Measurements from ENCODE around the gene GADD45B. TPM values are rescaled to one million over a fixed set of nuclear protein-coding genes. Genes with fewer than 3 reads are reported as not detected.

Gene GADD45B
- total RNA-seq, 1 donor from 2014 or later = 31.1 TPM

DNA sequence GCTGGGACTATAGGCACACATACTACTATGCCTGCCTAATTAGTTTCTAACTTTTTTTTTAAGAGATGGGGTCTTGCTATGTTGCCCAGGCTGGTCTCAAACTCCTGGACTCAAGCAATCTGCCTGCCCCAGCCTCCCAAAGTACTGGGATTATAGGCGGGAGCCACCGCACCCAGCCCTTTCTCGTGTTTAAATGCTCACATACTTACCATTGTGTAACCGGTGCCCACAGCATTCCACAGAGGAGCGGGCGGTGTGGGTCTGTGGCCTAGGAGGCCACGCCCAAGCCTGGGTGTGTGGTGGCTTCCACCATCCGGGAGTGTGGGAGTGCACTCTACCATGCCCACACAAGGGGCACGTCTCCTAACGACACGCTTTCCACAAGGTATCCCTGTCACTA is 26.9 kb upstream of the GADD45B start:
- Mint-ChIP-seq H3K9me3 (no peaks in the 10 kb centered on the region), H3K27me3 (no peaks in the 10 kb centered on the region), H3K4me3 (no peak overlapping the region), H3K4me1 (ENCODE audit: unreplicated experiment) (peaks cover 4% of the 10 kb centered on the region), H3K36me3 (no peaks in the 10 kb centered on the region), H3K27ac (no peak overlapping the region)
- no peak for DNase-seq (ENCODE audit: extremely low spot score, unreplicated experiment)
- TF ChIP-seq, protein P1, sequence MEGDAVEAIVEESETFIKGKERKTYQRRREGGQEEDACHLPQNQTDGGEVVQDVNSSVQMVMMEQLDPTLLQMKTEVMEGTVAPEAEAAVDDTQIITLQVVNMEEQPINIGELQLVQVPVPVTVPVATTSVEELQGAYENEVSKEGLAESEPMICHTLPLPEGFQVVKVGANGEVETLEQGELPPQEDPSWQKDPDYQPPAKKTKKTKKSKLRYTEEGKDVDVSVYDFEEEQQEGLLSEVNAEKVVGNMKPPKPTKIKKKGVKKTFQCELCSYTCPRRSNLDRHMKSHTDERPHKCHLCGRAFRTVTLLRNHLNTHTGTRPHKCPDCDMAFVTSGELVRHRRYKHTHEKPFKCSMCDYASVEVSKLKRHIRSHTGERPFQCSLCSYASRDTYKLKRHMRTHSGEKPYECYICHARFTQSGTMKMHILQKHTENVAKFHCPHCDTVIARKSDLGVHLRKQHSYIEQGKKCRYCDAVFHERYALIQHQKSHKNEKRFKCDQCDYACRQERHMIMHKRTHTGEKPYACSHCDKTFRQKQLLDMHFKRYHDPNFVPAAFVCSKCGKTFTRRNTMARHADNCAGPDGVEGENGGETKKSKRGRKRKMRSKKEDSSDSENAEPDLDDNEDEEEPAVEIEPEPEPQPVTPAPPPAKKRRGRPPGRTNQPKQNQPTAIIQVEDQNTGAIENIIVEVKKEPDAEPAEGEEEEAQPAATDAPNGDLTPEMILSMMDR (conservative IDR thresholded peaks at IDR 0.05) = no peak

DNA sequence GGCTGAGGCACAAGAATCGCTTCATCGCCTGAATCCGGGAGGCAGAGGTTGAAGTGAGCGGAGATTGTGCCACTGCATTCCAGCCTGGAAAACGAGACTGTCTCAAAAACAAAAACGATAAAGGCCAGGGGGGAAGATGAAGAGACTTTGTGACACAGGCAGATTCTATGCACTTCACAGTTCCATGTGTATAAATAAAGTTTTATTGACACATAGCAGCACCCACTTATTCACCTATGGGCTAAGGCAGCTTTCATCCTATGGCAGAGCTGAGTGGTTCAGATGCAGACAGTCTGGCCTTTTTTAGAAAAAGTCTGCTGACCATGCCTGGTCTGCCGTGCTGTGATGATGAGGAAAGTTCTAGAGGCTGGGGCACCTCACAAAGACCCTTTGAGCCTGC is 24.8 kb upstream of the GADD45B start:
- Mint-ChIP-seq H3K9me3 (no peaks in the 10 kb centered on the region), H3K27ac (no peak overlapping the region), H3K4me3 (no peak overlapping the region), H3K27me3 (no peaks in the 10 kb centered on the region), H3K4me1 (ENCODE audit: unreplicated experiment) (peaks cover 9% of the 10 kb centered on the region), H3K36me3 (no peaks in the 10 kb centered on the region)
- TF ChIP-seq, protein P1 (conservative IDR thresholded peaks at IDR 0.05) = no peak
- no peak for DNase-seq (ENCODE audit: extremely low spot score, unreplicated experiment)

DNA sequence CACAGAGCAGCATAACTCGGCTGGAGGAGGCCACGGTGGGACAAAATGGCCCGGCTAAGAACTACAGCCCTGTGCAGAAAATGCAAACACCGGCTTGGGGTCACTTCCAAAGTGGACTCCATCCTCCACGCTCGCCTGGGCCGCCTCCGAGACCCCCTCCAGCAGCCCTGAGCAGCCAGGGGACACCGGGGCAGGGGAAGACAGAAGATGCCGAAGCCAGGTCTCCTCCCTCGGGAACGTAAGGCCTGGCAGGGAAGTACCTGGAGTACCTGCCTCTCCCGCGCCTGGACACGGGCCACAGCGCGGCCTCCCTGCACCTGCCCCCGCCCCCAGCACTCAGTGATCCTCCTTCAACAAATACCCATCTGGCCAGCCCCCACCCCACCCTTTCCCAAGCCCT is 24.2 kb upstream of the GADD45B start:
- H3K4me3 Mint-ChIP-seq = no peak overlapping the region
- no peaks in the 10 kb centered on the region for H3K9me3 Mint-ChIP-seq
- no peaks in the 10 kb centered on the region for H3K27me3 Mint-ChIP-seq
- TF ChIP-seq, protein P1 (conservative IDR thresholded peaks at IDR 0.05) = no peak
- peaks cover 6% of the 10 kb centered on the region for H3K4me1 Mint-ChIP-seq (ENCODE audit: unreplicated experiment)
- H3K27ac Mint-ChIP-seq = no peak overlapping the region
- H3K36me3 Mint-ChIP-seq = no peaks in the 10 kb centered on the region
- DNase-seq (ENCODE audit: extremely low spot score, unreplicated experiment) = no peak

DNA sequence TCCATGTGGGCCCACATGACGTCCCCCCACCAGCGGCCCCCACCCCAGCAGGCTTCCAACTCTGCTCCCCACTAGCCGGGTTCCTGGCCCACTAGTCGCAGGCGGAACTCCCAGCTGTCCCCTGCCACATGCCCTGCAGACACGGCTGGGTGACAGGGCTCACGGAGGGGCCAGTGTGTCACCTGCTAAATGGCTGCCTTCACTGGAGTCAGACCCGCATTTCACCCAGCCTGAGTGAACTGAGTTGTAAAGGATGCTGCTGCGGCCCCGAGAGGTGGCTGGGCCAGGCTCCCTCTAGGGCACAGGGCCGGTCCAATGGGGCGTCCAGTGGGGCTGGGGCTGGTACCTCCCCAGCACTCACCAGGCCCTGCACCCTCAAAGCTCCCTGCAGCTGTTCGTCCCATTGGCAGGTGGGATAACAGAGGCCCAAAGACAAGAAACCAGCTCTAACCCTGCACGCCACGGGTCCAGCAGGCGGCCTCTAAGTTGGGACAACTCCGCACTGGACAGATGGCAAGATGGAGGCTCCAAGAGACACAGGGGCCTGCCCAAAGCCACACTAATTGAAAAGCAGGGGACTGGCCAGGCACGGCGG is 22.4 kb upstream of the GADD45B start:
- Mint-ChIP-seq H3K27ac (peak overlapping the region; percentile 34), H3K36me3 (no peaks in the 10 kb centered on the region), H3K4me3 (peak overlapping the region; percentile 60), H3K27me3 (no peaks in the 10 kb centered on the region), H3K9me3 (no peaks in the 10 kb centered on the region), H3K4me1 (ENCODE audit: unreplicated experiment) (peaks cover 9% of the 10 kb centered on the region)
- no peak for DNase-seq (ENCODE audit: extremely low spot score, unreplicated experiment)
- TF ChIP-seq, protein P1 (conservative IDR thresholded peaks at IDR 0.05) = no peak

DNA sequence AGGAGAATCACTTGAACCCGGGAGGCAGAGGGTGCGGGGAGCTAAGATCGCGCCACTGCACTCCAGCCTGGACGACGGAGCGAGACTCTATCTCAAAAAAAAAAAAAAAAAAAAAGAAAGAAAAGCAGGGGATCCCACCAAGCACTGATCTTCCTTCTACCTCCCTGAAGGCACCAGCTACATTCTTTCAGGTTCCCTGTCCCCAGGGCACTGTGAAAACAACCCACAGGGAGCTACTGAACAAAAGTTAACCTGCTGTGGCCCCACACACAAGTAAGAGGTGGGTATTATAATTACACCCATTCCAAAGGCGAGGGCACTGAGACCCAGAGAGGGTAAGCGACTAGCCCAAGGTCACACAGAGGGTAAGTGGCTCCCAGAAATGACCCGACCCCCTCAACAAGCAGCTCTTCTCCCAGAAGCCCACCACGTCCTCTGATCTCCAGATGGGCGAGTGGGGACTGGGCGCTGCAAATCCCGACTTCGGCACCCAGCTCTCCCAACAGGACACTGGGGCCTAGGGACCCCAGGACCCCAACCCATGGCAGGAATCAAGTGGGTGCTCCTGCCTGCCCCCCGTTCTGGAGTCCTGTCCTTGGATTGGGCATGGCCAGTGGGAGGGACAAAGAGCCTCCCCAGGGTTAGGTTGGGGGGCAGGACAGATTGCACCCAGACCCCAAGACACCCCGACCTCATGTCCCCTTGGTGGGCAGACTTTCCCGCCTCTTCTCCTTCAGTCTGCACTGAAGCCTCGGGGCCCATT is 21.5 kb upstream of the GADD45B start:
- DNase-seq (ENCODE audit: extremely low spot score, unreplicated experiment) = no peak
- no peaks in the 10 kb centered on the region for H3K9me3 Mint-ChIP-seq
- H3K27me3 Mint-ChIP-seq = no peaks in the 10 kb centered on the region
- no peaks in the 10 kb centered on the region for H3K36me3 Mint-ChIP-seq
- H3K4me3 Mint-ChIP-seq = peak overlapping the region; percentile 85
- H3K27ac Mint-ChIP-seq = peak overlapping the region; percentile 58
- TF ChIP-seq, protein P1 (conservative IDR thresholded peaks at IDR 0.05) = no peak
- peaks cover 9% of the 10 kb centered on the region for H3K4me1 Mint-ChIP-seq (ENCODE audit: unreplicated experiment)
